Stimulated activated CD4-positive, alpha-beta T cell treated with anti-CD3 and anti-CD28 coated beads, TNF-alpha, amount 100 ng/mL, for 4 hours (primary cell): ENCODE results near the gene TPSG1.

Source experiments
- DNase-seq, 3 experiments: peaks; one replicate each; pipeline ENCODE4 v3.0.0-alpha.2; 2020; ENCODE audit warnings: low read depth in 3 of 3

Gene TPSG1

DNA sequence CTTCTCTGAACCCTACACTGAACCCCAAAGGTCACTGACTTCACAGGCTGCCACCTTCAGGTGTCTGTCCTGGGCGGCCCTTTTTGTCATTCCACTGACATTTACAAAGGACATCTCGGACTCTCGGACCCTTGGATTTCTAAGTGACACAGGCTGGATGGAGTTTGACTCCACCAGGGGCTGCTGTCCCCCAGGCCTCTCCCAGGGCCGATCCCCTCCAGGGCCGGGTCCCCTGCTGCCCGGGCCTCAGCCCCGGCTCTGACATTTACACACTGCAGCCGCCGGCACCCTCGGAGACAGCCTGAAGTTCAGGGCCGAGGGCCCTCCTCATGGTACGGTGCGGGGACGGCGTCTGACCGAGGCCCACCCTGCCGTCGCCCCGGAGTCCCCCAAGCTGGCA lies 48.0 kb downstream of the TPSG1 start:
- no peak for DNase-seq

DNA sequence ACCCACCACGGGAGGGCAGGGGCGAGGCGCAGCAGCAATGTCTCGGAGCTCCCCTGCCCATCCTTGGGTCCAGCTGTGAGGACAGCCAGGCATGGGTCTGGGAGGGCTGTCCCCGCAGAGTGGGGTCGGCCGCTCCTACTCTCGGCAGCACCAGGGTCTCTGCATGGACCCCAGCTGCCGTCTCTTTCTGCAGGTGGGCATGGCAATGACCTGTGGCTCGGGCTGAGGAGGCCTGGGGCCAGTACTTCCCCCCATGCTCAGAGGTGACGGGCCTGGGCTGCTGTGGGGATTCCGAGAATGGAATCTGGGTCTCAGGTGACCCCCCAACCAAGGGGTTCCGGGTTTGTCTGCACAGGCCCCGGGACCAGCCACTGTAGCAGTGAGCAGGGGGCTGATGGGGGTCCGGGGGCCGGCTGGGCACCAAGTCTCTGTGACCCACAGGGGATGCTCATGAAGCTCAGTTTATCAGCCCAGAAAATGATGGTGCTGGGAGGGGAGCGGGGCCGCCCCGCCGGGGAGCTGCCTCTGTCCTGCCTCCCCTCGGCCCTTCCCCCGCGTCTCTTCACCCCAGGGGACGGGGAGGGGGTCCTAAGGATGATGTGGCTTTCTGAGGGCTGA lies 48.7 kb downstream of the TPSG1 start:
- no peak for DNase-seq

DNA sequence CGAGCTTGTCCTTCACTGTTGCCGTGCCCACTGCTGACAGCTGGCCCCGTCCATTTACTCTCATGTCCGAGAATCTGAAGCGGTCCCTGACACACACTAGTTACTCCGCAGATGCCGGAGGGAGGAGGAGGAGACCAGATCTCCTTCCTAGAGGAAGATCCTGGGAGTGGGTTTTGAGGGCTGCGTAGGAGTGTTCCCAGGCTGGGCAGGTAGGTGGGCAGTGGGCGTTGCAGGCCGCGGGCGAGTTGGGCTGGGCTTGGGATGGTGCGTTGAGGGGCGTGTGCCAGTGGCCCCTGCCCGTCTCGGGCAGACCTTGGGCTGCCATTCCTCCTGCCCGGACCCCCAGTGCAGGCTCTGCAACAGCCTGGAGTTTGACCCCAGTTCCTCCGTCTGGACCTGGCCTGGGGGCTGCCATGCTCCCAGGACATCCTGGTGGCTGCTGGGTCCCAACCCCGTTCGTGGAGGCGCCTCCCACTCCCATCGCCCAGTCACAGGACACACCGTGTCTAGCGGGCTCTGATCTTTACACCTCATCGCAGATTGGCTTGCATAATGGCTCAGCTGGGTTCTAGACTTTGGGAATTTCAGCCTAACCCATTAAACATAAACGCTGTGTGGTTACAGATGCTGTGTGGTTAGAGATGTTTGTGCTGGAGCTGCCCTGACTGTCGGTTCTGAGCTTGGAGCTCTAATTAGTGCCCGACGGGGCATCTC lies 49.3 kb downstream of the TPSG1 start:
- no peak for DNase-seq

DNA sequence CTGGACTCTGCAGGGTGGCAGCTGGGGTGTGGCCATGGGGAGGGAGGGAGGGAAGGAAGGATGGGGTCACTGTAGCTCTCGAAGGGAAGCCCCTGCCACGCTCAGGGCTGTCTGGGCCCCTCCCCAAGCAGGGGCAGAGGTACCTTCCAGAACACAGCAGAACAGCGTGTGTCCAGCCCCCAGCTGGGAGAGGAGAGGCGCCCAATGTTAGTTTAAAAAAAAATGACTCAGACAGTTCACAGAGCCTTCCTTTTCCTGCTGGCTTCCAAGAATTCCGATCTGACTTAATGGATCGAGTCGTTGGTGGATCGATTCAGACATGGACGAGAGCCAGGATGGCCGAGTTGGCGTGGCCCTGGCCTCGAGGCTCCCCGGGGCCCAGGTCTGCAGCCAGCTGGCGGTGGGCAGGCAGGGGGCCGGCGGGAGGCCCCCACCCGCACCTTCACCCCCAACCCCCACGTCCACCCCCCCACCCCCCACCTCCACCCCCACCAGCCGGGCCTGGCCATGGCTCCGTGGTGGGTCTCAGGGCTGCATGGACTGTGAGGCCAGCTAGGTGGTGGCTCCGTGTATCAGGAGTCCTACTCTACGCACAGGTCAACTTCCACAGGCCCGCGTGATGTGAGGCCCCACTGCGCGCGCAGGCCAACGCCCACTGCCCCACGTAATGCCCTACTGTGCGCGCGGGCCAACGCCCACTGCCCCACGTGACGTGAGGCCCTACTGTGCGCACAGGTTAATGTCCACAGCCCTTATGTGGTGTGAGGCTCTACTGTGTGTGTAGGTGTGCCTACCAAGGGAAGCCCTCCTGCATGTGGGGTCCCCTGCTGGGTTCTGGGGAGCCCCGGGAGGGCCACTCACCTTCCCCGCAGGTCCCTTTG lies 50.4 kb downstream of the TPSG1 start:
- no peak for DNase-seq

DNA sequence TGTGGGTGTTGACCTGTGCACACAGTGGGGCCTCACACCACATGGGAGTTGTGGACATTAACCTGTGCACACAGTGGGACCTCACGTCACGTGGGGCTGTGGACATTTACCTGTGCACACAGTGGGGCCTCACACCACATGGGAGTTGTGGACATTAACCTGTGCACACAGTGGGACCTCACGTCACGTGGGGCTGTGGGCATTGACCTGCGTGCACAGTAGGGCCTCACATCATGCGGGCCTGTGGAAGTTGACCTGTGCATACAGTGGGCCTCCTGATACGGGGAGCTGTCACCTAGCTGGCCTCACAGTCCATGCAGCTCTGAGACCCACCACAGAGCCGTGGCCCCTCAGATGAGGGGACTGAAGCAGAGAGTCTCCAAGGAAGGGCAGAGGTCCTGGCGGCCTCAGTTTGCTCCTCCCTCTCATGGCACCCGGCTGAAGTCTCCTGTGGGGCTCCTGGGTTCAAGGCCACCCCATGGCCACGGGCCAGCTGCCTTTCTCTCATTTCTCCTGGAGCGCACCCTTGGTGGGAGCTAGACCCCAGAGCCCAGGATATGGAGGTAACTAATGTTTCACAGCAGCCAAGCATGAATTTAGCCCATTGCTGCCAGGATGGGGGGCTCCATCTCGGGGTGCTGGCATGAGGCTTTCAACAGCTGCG lies 51.1 kb downstream of the TPSG1 start:
- no peak for DNase-seq

DNA sequence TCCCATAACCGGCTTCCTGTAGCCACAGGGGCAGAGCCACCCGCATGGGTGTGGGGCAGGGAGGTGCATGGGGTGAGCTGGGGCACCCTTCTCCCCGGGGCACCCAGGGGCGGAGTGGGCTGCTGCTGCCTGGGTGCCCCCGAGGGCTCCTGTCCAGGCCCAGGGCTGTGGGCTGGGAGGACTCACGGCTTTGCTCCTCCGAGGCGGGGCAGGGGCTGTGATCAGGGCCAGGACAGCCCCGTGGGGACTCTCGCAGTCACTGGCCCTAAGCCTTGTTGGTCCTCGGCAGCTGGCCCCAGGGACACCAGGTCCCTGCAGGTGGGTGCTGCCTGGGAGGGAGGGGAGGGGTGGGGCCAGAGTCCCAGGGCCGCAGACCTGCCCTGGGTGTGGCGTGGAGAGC lies 52.4 kb downstream of the TPSG1 start:
- DNase-seq, result no peak

DNA sequence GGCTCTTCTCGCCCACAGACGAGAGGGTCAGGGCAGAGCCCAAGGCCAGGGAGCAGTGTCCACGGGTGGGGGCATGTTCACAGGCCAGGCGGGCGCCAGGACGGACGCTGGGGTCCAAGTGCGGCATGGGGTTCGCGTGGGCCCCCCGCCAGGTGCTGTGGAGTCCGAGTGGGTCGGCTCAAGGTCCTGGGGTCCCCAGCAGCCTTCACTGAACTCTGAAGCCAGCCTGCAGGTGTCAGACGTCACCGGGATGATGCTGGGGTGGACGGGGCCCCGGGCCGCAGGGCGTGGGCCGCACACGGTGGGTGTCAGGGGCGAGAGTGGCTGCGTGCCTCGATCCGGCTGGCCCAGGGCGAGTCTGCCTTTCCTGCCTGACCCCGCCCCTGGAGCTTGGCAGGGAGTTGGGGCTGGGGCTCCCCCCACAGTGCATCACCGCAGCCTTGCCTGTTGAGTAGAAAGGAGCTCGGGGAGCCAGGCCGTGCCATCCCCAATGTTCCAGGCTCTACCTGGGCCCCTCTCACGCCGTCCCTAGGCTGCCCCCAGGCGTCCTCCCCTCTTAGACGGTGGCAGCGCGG lies 53.1 kb downstream of the TPSG1 start:
- no peak for DNase-seq
